H9 (cell line): ENCODE results near the gene LPCAT1. TPM values are rescaled to one million over a fixed set of nuclear protein-coding genes. Genes with fewer than 3 reads are reported as not detected.

Experiments
- DNase-seq: peaks from one replicate; pipeline ENCODE4 v3.0.0-alpha.2; 2017
- H2AFZ ChIP-seq: one replicate; pipeline ENCODE4 v1.6.1; 2013; ENCODE audit warnings: mild to moderate bottlenecking, low read length, control low read depth, moderate library complexity
- H2AK5ac ChIP-seq: 2 replicates; pipeline ENCODE4 v1.6.1; 2013; ENCODE audit warnings: low read length, control low read depth, mixed read lengths; ENCODE audit not compliant: insufficient read length
- H2BK120ac ChIP-seq: one replicate; pipeline ENCODE4 v1.6.1; 2013; ENCODE audit warnings: low read depth, mild to moderate bottlenecking, low read length, control low read depth, inconsistent platforms; ENCODE audit not compliant: poor library complexity, severe bottlenecking
- H2BK12ac ChIP-seq: 2 replicates; pipeline ENCODE4 v1.6.1; 2013; ENCODE audit warnings: low read length, control low read depth, mixed read lengths, low read depth; ENCODE audit not compliant: insufficient read length
- H2BK15ac ChIP-seq: 2 replicates; pipeline ENCODE4 v1.6.1; 2013; ENCODE audit warnings: low read depth, low read length, control low read depth
- H2BK20ac ChIP-seq: one replicate; pipeline ENCODE4 v1.6.1; 2013; ENCODE audit warnings: low read depth, mild to moderate bottlenecking, low read length, control low read depth, inconsistent platforms; ENCODE audit not compliant: poor library complexity, severe bottlenecking
- H2BK5ac ChIP-seq: 2 replicates; pipeline ENCODE4 v1.6.1; 2013; ENCODE audit warnings: low read length, control low read depth, mixed read lengths; ENCODE audit not compliant: insufficient read length
- H3K14ac ChIP-seq: 2 replicates; pipeline ENCODE4 v1.6.1; 2013; ENCODE audit warnings: low read length, control low read depth; ENCODE audit not compliant: insufficient read depth
- H3K18ac ChIP-seq: 2 replicates; pipeline ENCODE4 v1.6.1; 2013; ENCODE audit warnings: low read depth, mild to moderate bottlenecking, mixed read lengths, low read length, control low read depth; ENCODE audit not compliant: insufficient read length
- H3K23ac ChIP-seq: 2 replicates; pipeline ENCODE4 v1.6.1; 2013; ENCODE audit warnings: low read length, control low read depth, mixed read lengths, low read depth; ENCODE audit not compliant: insufficient read length
- H3K23me2 ChIP-seq: 2 replicates; pipeline ENCODE4 v1.6.1; 2013; ENCODE audit warnings: low read depth, mild to moderate bottlenecking, mixed read lengths, low read length, control low read depth; ENCODE audit not compliant: insufficient read length, poor library complexity, severe bottlenecking
- H3K27ac ChIP-seq: 2 replicates; pipeline ENCODE4 v1.5.1; 2013; ENCODE audit warnings: low read length, control low read depth, mixed read lengths, low read depth; ENCODE audit not compliant: insufficient read length
- H3K27me3 ChIP-seq: 2 replicates; pipeline ENCODE4 v1.6.1; 2013; ENCODE audit warnings: low read length, control low read depth, inconsistent platforms; ENCODE audit not compliant: insufficient read depth
- H3K4ac ChIP-seq: 2 replicates; pipeline ENCODE4 v1.6.1; 2013; ENCODE audit warnings: low read depth, mild to moderate bottlenecking, control low read depth, inconsistent platforms, low read length, moderate library complexity
- H3K4me1 ChIP-seq: 2 replicates; pipeline ENCODE4 v1.6.1; 2013; ENCODE audit warnings: low read length, control low read depth, inconsistent platforms; ENCODE audit not compliant: insufficient read depth
- H3K4me2 ChIP-seq: 2 replicates; pipeline ENCODE4 v1.6.1; 2013; ENCODE audit warnings: low read length, control low read depth, mixed read lengths; ENCODE audit not compliant: insufficient read length, insufficient read depth
- H3K56ac ChIP-seq: 2 replicates; pipeline ENCODE4 v1.6.1; 2013; ENCODE audit warnings: low read depth, mild to moderate bottlenecking, mixed read lengths, low read length, control low read depth; ENCODE audit not compliant: insufficient read length
- H3K79me1 ChIP-seq: 2 replicates; pipeline ENCODE4 v1.6.1; 2013; ENCODE audit warnings: low read depth, mild to moderate bottlenecking, moderate library complexity, low read length, control low read depth, inconsistent platforms; ENCODE audit not compliant: insufficient read depth, poor library complexity, severe bottlenecking
- H3K79me2 ChIP-seq: 2 replicates; pipeline ENCODE4 v1.6.1; 2013; ENCODE audit warnings: low read length, control low read depth, inconsistent platforms; ENCODE audit not compliant: insufficient read depth
- H3K9ac ChIP-seq: 2 replicates; pipeline ENCODE4 v1.6.1; 2013; ENCODE audit warnings: low read length, control low read depth, mixed read lengths; ENCODE audit not compliant: insufficient read length; ENCODE audit errors: extremely low read depth
- H3K9me3 ChIP-seq: one replicate; pipeline ENCODE4 v1.6.1; 2013; ENCODE audit warnings: low read depth, low read length, inconsistent platforms; ENCODE audit not compliant: control insufficient read depth
- H3T11ph ChIP-seq: one replicate; pipeline ENCODE4 v1.6.1; 2013; ENCODE audit warnings: mild to moderate bottlenecking, low read length, control low read depth, inconsistent platforms
- H4K20me1 ChIP-seq: one replicate; pipeline ENCODE4 v1.6.1; 2013; ENCODE audit not compliant: control insufficient read depth, insufficient read length, insufficient read depth
- H4K5ac ChIP-seq: 2 replicates; pipeline ENCODE4 v1.6.1; 2013; ENCODE audit warnings: low read depth, mild to moderate bottlenecking, mixed read lengths, low read length, control low read depth; ENCODE audit not compliant: insufficient read length
- H4K8ac ChIP-seq: replicated peaks from 2 replicates; pipeline ENCODE4 v1.6.1; 2013; ENCODE audit warnings: low read length, control low read depth, mixed read lengths, low read depth; ENCODE audit not compliant: insufficient read length
- H4K91ac ChIP-seq: 2 replicates; pipeline ENCODE4 v1.6.1; 2013; ENCODE audit warnings: low read depth, mild to moderate bottlenecking, moderate library complexity, mixed read lengths, low read length, control low read depth; ENCODE audit not compliant: insufficient read length
- H3K27ac Mint-ChIP-seq, 3 experiments: 2 replicates in 2 of 3; 3 replicates in 1 of 3; pipeline ENCODE4 v1.8.0; 2020 to 2021; ENCODE audit warnings: mixed read lengths in 3 of 3, mild to moderate bottlenecking in 1 of 3, moderate library complexity in 1 of 3
- H3K27me3 Mint-ChIP-seq: 2 replicates; pipeline ENCODE4 v1.8.0; 2021; ENCODE audit warnings: low read depth, mild to moderate bottlenecking, moderate library complexity, mixed read lengths
- H3K36me3 Mint-ChIP-seq, 3 experiments: 2 replicates in 2 of 3; 3 replicates in 1 of 3; pipeline ENCODE4 v1.8.0; 2020 to 2021; ENCODE audit warnings: low read depth in 3 of 3, mixed read lengths in 3 of 3; ENCODE audit not compliant: insufficient read depth in 1 of 3
- H3K4me1 Mint-ChIP-seq, 2 experiments: 2 replicates each; pipeline ENCODE4 v1.8.0; 2020; ENCODE audit warnings: mixed read lengths in 2 of 2
- H3K4me3 Mint-ChIP-seq, 2 experiments: 2 replicates in 1 of 2; 3 replicates in 1 of 2; pipeline ENCODE4 v1.8.0; 2020 to 2021; ENCODE audit warnings: mild to moderate bottlenecking in 2 of 2, mixed read lengths in 2 of 2, moderate library complexity in 1 of 2
- H3K9me3 Mint-ChIP-seq, 2 experiments: 2 replicates in 1 of 2; 3 replicates in 1 of 2; pipeline ENCODE4 v1.8.0; 2020; ENCODE audit warnings: mild to moderate bottlenecking in 2 of 2, mixed read lengths in 2 of 2, moderate library complexity in 1 of 2
- CTCF ChIP-seq: fragments of 200-600 bp; sonication (generic); conservative IDR thresholded peaks from 3 replicates; pipeline ENCODE4 v1.8.0; 2021; ENCODE audit warnings: antibody characterized with exemption, mild to moderate bottlenecking
- WGBS: extraction: QIAGEN DNeasy Blood & Tissue Kit; methylation state at CpG from one replicate; pipeline ENCODE4 v1.1.7; 2013; ENCODE audit warnings: missing lambda C conversion rate, low lambda C conversion rate, mixed read lengths; ENCODE audit not compliant: insufficient read length; ENCODE audit errors: extremely low coverage; 5-methylcytosine and 5-hydroxymethylcytosine counted together
- total RNA-seq: library from RNA; stranded (reverse); gene quantifications from 2 replicates; pipeline ENCODE4 v1.2.1, GENCODE V29; 2021

LPCAT1 gene
- total RNA-seq, 1 experiment from 2014 or later = 231 TPM

- Histone ChIP-seq H3K18ac (no peak overlapping the region), H3K14ac (no peak overlapping the region), H4K91ac (no peak overlapping the region), H3K23ac (no peak overlapping the region), H3K4me2 (no peak overlapping the region), H3K9ac (no peak overlapping the region), H2AFZ (no peak overlapping the region), H3K79me2 (no peaks in the 10 kb centered on the region), H3K4me1 (no peaks in the 10 kb centered on the region), H2BK20ac (no peak overlapping the region), H4K20me1 (peaks cover 2% of the 10 kb centered on the region), H3K23me2 (no peaks in the 10 kb centered on the region), H3K27me3 (no peaks in the 10 kb centered on the region), H3K79me1 (no peaks in the 10 kb centered on the region), H2BK12ac (no peak overlapping the region), H3T11ph (no peak overlapping the region), H2BK15ac (no peak overlapping the region), H3K9me3 (no peaks in the 10 kb centered on the region), H2AK5ac (no peak overlapping the region), H3K27ac (no peak overlapping the region), H4K8ac (no peak overlapping the region), H4K5ac (no peak overlapping the region), H2BK5ac (no peak overlapping the region), H3K56ac (no peak overlapping the region), H2BK120ac (no peak overlapping the region), H3K4ac (no peak overlapping the region)
- WGBS = no CpG with 5 or more reads among the region's 27 CpGs
- no peak for DNase-seq
- Mint-ChIP-seq H3K27ac (no peak overlapping the region), H3K36me3 (peaks cover 33 to 82% (median 80%) of the 10 kb centered on the region in 3 experiments; a peak in 6 of 7 replicates), H3K4me3 (no peak overlapping the region), H3K27me3 (no peaks in the 10 kb centered on the region), H3K4me1 (no peaks in the 10 kb centered on the region), H3K9me3 (no peaks in the 10 kb centered on the region)
- TF ChIP-seq CTCF = no peak
Observed at GRCh38 chr5:1487079-1487764, 36.5 kb downstream of the LPCAT1 start.
